Epithelial cell of esophagus (primary cell): ENCODE measurements around the gene GALNT7.

ENCODE experiments used
- DNase-seq: peaks from one replicate; pipeline ENCODE4 v3.0.0; 2010; ENCODE audit warnings: low read depth
- H3K4me3 ChIP-seq: 2 replicates; pipeline ENCODE4 v1.5.1; 2011; ENCODE audit warnings: mild to moderate bottlenecking, low read length, control low read depth
- CTCF ChIP-seq: IDR thresholded peaks from 2 replicates; pipeline ENCODE4 v1.5.1; 2011; ENCODE audit warnings: low read depth, mild to moderate bottlenecking, low read length, control low read depth, inconsistent platforms; ENCODE audit not compliant: insufficient read depth; ENCODE audit errors: missing control alignments

Gene GALNT7

GRCh38 chr4:173370130-173370476 lies 201.5 kb downstream of the GALNT7 start:
- TF ChIP-seq CTCF: no peak
- DNase-seq: no peak
- H3K4me3 ChIP-seq: peak overlapping the region; percentile 92

- H3K4me3 ChIP-seq: peak within 1 kb of the TSS; percentile 92
- no peak for TF ChIP-seq CTCF
- DNase-seq: peak; percentile 98
Observed at GRCh38 chr4:173370477-173371291, 202.1 kb downstream of the GALNT7 start, which contains the start of gene SAP30. Gene SAP30 (plus strand): TSS chr4:173370954. CDS start chr4:173371183, 229 bp downstream.

DNA sequence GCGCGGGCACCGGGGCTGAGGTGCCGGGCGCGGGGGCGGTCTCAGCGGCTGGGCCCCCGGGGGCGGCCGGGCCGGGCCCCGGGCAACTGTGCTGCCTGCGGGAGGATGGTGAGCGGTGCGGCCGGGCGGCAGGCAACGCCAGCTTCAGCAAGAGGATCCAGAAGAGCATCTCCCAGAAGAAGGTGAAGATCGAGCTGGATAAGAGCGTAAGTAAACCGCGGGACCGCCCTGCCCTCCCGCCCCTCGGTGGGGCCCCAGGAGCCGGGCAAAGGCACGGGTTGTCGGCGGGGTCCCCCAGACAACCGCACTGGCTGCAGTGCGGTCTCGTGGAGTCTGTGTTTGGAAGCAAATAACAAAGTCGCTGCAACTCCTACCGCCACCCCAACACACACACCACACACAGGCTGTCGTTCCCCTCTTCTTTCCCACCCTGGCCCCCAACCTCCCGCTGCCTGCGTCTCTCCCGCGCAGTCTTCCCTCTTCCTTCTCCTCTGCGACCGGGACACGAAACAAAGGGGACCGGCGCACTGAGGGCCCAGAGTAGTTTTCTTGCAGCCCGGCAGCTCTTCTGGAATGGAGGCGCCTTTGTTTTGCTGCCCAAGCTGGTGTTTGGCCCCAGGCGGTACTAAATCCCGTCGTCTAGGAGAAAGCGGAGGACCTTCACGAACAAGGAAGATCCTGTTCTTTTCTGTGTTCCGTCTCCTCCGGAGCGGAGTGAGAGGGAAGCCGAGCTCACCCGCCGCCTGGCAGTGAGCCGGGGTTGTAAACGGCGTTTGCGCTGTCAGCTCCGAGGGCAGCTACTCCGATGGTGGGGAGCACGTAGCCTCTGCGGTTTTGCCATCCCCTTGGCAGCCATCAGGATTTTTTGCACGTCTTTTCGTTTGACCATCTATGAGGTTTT lies 202.9 kb downstream of the GALNT7 start:
- TF ChIP-seq CTCF: no peak
- peak overlapping the region; percentile 92 for H3K4me3 ChIP-seq
- peak; percentile 77 for DNase-seq
